Stimulated activated CD4-positive, alpha-beta T cell treated with anti-CD3 and anti-CD28 coated beads, Interleukin-1b, Interleukin-23, amount 100 ng/mL, for 1 hour (primary cell): ENCODE data around the gene STAT2.
A peak's percentile ranks its signal among the peaks of the same experiment; 100 is the strongest.
"Not testable (repeated sequence)": the region's sequence is repeated elsewhere in the genome, so short reads cannot be mapped to it uniquely, and the experiment has no call there.

Source experiments
- DNase-seq, 2 donors: peaks; one replicate each; pipeline ENCODE4 v3.0.0-alpha.2; 2020; ENCODE audit warnings: low read depth in 2 of 2

The STAT2 gene

DNA sequence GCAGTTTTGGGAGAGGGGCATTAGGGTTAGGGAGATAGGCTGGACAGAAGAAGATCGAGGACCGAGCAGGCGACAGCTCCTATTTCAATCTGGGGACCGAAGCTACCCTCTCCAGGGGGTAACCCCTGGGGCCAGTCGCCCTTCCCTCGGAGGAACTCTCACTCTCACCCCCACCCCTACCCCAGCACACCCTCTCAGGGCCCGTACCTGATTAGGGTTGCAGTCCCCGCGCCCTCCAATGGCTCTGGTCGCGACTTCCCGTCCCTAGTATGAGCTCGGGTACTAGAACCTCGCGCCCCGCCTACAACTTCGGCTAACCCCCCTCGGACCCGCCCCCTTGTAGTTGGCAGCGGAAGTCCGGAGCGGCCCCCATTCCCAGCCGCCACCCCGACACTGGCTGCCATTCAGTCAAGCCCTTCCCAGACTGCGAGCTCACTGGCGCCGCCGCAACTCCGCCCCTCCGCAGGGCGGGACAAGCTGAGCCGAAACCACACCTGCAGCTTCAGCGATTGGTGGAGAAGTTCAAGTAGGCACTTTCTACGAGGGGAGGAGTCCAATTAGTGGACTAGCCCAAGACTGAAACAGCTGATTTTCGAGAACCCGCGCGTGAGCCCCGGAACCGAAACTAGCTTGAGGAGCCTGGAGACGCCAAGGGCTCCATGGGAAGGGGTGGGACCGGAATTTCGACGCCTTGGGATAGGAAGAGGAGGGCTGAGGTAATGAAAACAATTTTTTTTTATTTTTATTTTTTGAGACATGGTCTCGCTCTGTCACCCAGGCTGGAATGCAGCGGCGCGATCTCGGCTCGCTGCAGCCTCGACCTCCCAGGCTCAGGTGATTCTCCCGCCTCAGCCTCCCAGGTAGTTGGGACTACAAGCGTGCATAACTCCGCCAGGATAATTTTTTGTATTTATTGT, at the start of gene STAT2:
TSS of gene STAT2 (minus strand) at position 257 of the 917 bp plus-strand sequence. CDS start 3,536 bp downstream, outside the sequence.
- DNase-seq: peak; percentile 94 to 99

DNA sequence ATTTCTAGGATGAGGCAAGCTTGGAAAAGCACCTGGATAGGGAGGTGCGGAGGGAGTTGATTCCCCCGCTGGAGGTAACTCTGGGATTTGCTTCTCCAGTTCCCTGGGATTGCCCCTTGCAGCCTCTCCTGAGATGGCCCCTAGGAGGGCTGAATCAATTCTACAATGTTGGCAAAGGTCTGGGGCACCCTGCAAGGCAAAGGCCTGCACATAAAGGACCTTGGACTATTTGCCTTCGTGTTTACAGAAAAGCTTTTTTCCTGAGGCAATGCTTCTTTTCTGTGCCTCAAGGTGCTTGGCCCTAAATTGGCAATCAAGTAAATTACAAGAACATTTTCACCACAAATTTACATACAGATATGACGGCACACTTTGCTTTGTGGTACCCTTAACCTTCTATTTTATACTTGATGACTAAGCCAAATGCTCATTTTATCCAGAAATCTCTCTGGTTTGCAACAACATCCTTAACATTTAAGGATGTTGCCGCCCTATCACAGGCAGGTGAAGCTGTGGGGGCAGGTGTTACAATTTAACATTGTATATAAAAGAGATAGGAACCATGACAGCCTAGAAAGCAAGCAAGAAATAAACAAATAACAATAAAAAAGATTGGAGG, 49.0 kb upstream of the STAT2 start:
- no peak for DNase-seq

DNA sequence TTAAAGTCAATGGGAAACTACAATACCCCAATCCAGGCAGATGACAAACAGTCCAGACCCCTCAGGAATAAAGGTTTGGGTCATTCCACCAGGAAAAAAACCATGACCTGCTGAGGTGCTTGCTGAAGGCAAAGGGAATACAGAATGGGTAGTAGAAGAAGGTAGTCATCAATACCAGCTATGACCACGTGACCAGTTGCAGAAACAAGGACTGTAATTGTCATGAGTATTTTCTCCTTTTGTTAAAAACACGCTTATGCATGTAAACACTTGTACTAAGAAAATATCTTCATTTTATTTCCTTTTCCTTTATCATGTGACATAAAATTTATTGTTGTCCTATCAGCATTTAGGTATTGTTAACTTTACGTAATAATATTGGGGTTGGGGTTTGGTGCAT, 44.3 kb upstream of the STAT2 start:
- not testable (repeated sequence) for DNase-seq

DNA sequence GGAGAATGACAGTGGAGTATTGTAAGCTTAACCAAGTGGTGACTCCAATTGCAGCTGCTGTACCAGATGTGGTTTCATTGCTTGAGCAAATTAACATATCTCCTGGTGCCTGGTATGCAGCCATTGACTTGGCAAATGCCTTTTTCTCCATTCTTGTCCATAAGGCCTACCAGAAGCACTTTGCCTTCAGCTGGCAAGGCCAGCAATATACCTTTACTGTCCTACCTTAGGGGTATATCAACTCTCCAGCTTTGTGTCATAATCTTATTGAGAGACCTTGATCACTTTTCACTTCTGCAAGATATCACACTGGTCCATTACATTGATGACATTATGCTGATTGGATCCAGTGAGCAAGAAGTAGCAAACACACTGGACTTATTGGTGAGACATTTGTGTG, 41.7 kb upstream of the STAT2 start:
- not testable (repeated sequence) for DNase-seq

DNA sequence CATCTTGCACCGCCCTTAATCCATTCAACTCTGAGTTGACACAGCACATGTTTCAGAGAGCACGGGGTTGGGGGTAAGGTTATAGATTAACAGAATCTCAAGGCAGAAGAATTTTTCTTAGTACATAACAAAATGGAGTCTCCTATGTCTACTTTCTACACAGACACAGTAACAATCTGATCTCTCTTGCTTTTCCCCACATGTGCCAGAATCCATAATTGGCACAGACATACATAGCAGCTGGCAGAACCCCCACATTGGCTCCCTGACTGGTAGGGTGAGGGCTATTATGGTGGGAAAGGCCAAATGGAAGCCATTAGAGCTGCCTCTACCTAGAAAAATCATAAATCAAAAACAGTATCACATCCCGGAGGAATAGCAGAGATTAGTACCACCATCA, 41.2 kb upstream of the STAT2 start:
- DNase-seq: not testable (repeated sequence)

DNA sequence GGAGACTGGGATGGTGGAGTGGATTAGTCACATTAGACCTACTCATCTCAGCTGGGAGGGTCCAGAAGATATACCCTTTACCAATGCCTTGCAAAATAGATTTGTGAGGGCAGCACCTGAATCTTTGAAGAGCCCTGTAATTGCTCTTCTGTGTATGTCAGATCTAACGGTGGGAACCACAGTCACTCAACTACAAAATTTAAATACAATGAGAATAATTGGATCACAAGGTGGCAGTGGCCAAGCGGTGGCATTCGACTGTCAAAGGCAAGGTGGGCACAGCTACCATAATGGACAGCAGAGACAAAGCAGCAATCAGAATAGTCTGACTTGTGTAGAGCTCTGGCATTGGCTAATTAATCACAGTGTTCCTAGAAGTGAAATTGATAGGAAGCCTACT, 39.6 kb upstream of the STAT2 start:
- DNase-seq: not testable (repeated sequence)

DNA sequence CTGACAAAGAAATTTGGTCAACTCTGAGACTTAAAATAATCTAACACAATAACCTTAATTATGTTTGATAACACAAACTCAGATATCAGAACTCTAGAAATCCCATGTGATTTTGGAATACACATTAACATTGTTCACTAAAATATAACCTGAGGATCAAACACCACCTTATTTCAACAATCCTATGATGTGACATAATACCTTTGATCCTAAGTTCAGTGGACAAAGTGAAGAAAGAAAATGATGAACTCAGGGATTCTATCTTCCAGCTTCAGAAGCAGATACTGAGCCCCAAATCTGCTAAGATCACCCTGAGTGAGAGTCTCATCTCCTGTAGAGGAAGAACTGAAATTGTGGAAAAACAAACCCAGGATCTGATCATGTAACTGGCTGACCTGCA, 38.4 kb upstream of the STAT2 start:
- DNase-seq: no peak

DNA sequence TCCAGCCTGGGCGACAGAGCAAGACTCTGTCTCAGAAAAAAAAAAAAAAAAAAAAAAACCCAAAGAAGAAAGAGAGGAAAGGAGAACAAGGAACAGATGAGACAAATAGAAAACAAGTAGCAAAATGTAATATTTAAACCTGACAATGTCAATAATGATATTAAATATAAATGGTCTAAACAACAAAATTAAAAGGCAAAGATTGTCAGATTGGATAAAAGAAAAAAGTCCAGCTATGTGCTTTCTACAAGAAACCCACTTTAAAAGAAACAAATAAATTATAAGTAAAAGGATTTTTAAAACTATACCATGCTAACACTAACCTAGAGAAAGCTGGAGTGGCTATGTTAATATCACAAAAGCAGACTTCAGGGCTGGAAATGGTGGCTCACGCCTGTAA, 32.4 kb upstream of the STAT2 start:
- DNase-seq: no peak

DNA sequence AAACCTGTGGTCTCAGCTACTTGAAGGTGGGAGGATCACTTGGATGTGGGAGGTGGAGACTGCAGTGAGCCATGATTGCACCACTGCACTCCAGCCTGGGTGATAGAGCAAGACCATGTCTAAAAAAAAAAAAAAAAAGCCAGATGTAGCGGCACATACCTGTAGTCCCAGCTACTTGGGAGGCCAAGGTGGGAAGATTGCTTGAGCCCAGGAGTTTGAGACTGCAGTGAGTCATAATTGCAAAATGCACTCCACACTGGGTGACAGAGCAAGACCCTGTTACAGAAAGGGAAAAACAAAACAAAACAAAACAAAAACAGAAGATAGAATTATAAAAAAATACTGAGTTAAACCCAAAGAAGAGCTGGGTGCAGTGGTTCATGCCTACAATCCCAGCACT, 31.8 kb upstream of the STAT2 start:
- DNase-seq: no peak

DNA sequence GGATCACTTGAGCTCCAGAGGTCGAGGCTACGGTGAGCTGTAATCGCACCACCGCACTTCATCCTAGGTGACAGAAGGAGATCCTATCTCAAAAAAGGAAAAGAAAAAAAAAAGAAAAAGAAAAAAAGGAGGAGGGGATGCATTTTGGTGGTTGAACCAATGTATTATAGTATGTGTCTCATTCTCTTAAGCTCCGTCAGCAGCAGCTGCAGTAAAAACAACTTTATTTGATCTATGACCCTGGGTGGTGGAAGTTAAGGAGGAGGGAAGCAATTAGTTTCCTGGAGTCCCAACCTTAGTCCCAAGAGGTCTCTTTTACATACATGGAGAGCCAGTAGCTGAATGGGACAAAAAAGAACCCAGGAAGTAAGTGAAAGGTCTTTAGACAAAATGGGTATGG, 29.5 kb upstream of the STAT2 start:
- DNase-seq: no peak

DNA sequence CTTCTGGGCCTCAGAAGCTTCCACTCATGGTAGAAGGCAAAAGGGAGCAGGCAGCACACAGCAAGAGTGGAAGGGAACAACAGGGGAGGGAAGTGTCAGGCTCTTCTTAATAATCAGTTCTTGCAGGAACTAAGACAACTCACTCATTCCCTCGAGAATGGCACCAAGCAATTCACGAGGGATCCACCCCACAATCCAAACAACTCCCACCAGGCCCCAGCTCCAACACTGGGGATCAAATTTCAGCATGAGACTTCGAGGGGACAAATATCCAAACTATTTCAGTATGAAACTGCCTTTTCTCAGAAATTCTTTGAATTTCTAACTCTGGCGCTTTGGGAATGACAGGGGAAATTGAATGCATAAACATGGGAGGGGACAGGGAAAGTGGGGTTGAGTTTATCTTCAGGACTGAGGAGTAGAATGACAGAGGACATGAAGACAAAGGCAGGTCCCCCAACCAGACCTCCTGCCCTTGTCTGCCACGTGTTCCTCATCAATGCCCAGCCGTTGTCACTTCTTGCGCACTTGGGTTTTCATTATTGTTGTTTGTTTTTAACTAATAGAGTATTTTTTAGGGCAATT, 27.3 kb upstream of the STAT2 start:
- no peak for DNase-seq

DNA sequence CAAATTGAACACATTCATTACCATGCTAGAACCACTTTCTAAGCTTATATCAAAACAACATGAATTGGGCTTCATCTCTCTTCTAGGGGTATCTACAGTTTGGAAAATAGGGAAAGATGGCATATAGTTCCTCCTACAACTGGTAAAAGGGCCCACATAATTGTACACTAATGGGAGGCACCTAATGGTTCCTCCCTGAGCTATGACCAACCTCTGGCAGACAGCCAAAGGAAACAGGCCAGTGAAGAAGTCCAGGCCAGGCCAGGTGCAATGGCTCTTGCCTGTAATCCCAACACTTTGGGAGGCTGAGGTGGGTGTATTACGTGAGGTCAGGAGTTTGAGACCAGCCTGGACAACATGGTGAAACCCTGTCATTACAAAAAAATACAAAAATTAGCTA, 26.0 kb upstream of the STAT2 start:
- DNase-seq: no peak

DNA sequence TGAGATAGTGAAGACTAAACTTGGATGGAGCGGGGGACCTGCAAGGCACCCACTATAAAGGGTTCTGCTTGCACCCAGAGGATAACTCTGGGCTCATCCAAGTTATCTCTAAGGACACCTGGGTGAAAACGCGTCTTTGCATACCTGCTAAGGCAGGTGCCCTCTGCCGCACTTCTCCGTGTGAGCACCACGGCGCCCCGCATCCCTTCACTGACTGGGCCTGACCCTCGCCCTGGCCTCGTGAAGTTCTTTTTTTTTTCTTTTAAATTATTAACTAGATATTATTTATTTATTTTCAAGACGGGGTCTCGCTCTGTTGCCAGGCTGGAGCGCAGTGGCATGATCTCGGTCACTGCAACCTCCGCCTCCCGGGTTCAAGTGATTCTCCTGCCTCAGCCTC, 22.7 kb upstream of the STAT2 start:
- DNase-seq: no peak

DNA sequence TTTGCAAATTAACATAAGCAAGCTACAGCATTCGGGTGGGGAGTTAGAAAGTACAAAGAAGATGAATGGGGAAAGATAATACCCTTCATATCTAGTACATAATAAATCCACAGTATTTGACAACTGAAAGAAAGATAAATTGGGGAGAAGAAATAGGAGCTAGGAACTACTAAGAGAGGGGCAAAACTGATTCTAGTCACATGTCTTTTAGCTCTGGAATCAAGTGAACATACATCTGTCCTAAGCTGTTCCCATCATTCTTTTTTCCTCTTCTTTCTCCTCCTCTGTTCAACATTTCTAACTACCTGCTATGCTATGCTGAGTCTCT, 18.0 kb upstream of the STAT2 start:
- no peak for DNase-seq

DNA sequence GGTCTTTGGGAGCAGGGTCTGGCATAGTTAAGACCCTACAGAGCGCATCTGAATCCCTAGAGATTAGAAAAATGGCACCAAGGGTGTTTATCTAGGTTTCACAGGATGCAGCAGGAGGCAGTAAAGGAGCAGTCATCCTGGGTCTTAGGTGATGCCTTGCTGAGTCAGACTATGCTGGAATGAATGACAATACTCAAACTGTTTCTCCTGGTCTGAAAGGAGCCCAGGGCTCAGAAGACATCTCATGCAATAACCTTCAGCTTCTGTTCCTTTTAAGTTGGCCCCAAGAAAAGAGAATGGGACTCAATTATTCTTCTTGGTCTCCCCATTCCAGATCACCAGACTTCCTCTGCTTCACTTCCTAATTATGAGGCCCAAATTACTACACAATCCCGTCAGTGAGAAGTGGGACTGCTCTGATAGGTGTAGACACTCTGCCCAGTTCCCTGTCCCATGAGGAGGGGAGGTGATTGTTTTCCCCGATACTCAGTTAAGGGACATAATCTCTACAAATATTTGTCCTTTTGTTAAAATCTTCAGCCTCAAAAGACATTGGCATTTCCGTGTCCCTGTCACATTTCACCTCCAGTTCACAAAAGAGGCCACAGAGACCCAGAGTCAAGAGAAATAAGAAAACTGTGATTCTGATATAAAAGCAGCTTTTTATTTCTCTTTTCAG, 17.5 kb upstream of the STAT2 start:
- DNase-seq: no peak

DNA sequence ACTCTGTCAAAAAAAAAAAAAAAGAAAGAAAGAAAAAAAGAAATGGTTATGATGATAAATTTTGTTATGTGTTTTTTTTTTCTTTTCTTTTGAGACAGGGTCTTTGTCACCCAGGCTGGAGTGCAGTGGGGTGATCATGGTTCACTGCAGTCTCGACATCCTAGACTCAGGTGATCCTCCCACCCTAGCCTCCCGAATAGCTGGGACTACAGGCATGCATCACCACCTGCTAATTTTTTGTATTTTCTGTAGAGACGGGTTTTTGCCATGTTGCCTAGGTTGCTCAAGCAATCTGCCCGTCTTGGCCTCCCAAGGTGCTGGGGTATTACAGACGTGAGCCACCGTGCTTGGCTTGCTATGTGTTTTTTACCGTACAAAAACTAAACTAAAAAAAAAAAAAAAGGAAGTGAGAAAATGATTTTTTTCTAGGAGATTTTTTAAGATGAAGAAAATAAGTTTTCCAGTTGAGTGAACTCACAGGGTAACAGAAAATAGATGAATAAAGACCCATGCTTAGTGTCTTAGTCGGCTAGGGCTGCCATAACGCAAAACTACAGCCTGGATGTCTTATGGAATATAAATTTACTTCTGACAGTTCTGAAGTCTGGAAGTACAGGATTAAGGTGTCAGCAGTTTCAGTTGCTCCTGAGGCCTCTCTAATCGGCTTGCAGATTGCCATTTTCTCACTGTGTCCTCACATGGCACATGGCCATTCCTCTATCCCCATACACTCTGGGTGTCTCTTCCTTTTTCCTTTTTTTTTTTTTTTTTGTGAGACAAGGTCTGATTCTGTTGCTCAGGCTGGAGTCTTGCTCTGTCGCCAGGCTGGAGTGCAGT, 15.9 kb upstream of the STAT2 start:
- DNase-seq: no peak

DNA sequence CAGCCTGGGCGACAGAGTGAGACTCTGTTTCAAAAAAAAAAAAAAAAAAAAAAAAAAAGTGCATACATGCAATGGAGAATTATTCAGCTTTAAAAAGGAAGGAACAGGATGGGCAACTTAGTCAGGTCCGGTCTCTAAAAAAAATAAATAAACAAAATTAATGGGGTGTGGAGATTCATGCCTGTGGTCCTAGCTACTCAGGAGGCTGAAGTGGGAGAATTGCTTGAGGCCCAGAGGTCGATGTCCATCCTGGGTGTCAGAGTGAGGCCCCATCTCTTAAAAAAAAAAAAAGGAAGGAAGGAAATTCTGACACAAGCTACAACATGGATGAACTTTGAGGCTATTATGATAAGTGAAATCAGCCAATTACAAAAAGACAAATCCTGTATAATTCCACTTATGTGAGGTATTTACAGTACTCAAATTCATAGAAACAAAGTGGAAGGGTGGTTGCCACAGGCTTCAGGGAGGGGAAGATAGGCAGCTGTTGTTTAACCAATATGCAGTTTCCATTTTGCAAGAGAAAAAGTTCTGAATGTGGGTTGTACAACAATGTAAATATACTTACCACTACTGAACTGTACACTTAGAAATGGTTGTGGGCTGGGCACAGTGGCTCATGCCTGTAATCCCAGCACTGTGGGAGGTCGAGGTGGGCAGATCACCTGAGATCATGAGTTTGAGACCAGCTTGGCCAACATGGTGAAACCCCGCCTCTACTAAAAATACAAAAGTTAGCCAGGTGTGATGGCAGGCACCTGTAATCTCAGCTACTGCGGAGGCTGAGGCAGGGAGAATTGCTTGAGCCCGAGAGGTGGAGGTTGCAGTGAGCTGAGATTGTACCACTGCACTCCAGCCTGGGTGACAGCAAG, 15.1 kb upstream of the STAT2 start:
- no peak for DNase-seq

DNA sequence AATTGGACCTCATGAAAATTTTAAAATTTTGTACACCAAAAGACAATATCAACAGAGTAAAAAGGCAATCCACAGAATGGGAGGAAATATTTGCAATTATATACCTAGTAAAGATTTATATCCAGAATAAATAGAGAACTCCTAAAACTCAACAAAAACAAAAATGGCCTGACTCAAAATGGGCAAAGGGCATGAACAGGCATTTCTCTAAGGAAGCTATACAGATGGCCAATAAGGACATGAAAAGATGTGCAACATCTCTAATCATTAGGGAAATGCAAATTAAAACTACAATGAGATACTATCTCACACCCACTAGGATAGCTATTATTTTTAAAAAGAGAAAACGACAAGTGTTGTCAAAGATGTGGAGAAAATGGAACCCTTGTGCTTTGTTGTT, 13.6 kb upstream of the STAT2 start:
- DNase-seq: no peak

DNA sequence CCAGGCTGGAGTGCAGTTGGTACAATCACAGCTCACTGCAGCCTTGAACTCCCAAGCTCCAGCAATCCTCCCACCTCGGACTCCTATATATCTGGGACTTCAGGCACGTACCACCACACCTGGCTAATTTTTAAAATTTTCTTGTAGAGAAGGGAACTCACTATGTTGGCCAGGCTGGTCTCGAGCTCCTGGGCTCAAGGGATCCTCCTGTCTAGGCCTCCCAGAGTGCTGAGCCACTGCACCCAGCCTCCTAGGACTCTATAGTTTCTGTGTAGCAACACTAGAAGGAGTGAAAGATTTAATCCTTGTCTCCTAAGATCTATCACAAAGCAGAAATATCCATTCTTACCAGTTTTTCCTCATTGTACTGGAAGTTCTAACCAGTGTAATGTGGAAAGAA, 7.0 kb upstream of the STAT2 start:
- DNase-seq: no peak
